Neural progenitor cell (in vitro differentiated cells): ENCODE data around the gene SKA2.

Experiments
- EZH2 ChIP-seq: fragments of 200-600 bp; sonication (generic); IDR thresholded peaks from 2 replicates; pipeline ENCODE4 v1.6.1; 2017; ENCODE audit warnings: antibody characterized with exemption, mild to moderate bottlenecking, moderate library complexity
- TF ChIP-seq, protein P1 (sequence below): fragments of 200-600 bp; sonication (generic); IDR thresholded peaks from 2 replicates; pipeline ENCODE4 v1.5.1; 2017; ENCODE audit warnings: antibody characterized with exemption, mild to moderate bottlenecking

DNA sequence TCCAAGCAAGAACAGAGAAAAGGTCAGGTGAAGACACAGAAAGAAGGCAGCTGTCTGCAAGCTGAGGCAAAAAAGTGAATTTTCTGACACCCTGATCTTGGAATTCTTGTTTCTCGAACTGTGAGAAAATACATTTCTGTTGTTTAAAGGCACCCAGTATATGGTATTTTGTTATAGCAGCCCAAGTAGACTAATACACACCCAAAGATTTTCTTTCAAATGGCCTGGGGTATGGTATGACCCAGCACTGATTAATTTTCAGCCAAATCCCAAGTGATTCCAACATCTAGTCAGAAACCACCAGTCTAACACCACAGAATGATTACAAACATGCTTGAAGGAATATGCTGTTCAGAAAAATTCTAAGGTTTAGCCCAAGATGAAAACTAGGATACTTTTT, 85.1 kb downstream of the SKA2 start:
- no peak for TF ChIP-seq EZH2
- TF ChIP-seq, protein P1, sequence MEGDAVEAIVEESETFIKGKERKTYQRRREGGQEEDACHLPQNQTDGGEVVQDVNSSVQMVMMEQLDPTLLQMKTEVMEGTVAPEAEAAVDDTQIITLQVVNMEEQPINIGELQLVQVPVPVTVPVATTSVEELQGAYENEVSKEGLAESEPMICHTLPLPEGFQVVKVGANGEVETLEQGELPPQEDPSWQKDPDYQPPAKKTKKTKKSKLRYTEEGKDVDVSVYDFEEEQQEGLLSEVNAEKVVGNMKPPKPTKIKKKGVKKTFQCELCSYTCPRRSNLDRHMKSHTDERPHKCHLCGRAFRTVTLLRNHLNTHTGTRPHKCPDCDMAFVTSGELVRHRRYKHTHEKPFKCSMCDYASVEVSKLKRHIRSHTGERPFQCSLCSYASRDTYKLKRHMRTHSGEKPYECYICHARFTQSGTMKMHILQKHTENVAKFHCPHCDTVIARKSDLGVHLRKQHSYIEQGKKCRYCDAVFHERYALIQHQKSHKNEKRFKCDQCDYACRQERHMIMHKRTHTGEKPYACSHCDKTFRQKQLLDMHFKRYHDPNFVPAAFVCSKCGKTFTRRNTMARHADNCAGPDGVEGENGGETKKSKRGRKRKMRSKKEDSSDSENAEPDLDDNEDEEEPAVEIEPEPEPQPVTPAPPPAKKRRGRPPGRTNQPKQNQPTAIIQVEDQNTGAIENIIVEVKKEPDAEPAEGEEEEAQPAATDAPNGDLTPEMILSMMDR, result no peak
